Gastroesophageal sphincter (tissue), 3 donors: ENCODE data around the gene MACROH2A2.

Experiments used
- POLR2A ChIP-seq, 2 donors: fragments of 450-650 bp; IDR thresholded peaks; one replicate each; pipeline ENCODE4 v1.6.1; 2017; ENCODE audit warnings: antibody characterized with exemption in 2 of 2, mild to moderate bottlenecking in 2 of 2, moderate library complexity in 1 of 2
- TF ChIP-seq, protein P1 (sequence below), 4 experiments: fragments of 200-600 bp in 2 of 4; fragments of 450-650 bp in 2 of 4; sonication (generic) in 1 of 4; IDR thresholded peaks; one replicate each; pipeline ENCODE4 v1.5.1; 2017 to 2019; ENCODE audit warnings: antibody characterized with exemption in 4 of 4, mild to moderate bottlenecking in 2 of 4, moderate library complexity in 2 of 4

DNA sequence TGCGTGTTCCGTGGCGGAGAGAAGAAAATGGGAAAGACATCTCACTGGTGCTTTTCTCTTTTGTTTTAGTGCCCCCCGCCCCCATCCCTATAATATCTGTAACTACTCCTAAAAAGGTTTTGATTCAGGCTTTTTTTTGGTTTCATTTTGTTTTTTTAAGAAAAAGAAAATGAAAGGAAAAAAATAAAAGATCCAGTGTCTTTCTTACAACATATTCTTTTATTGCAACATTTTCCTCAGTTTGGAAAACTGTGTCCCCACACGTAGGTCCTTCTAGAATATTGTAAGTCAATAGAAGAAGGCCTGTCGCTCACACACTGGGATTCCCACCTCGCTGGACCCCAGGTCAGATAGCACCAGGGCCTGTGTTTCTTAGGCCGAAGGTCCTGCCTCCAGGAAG, 59.4 kb downstream of the MACROH2A2 start:
- TF ChIP-seq POLR2A (IDR thresholded peaks at IDR 0.05), result no peak
- TF ChIP-seq, protein P1, sequence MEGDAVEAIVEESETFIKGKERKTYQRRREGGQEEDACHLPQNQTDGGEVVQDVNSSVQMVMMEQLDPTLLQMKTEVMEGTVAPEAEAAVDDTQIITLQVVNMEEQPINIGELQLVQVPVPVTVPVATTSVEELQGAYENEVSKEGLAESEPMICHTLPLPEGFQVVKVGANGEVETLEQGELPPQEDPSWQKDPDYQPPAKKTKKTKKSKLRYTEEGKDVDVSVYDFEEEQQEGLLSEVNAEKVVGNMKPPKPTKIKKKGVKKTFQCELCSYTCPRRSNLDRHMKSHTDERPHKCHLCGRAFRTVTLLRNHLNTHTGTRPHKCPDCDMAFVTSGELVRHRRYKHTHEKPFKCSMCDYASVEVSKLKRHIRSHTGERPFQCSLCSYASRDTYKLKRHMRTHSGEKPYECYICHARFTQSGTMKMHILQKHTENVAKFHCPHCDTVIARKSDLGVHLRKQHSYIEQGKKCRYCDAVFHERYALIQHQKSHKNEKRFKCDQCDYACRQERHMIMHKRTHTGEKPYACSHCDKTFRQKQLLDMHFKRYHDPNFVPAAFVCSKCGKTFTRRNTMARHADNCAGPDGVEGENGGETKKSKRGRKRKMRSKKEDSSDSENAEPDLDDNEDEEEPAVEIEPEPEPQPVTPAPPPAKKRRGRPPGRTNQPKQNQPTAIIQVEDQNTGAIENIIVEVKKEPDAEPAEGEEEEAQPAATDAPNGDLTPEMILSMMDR (IDR thresholded peaks at IDR 0.05), result no peak
